Measurements from ENCODE around the gene ZNF335.
A peak's percentile ranks its signal among the peaks of the same experiment; 100 is the strongest.
"Not testable (repeated sequence)": the region's sequence is repeated elsewhere in the genome, so short reads cannot be mapped to it uniquely, and the experiment has no call there.

Gene ZNF335

DNA sequence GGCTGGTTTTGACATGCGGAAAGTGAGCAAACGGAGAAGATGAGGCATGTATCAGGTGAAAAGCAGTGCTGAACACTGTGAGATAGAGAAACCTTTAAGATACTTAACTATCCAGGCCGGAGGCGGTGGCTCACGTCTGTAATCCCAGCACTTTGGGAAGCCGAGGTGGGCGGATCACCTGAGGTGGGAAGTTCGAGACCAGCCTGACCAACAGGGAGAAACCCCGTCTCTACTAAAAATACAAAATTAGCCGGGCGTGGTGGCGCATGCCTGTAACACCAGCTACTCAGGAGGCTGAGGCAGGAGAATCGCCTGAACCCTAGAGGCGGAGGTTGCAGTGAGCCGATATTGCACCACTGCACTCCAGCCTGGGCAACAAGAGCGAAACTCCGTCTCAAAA, 40.3 kb downstream of the ZNF335 start:
- DNase-seq, result not testable (repeated sequence)

DNA sequence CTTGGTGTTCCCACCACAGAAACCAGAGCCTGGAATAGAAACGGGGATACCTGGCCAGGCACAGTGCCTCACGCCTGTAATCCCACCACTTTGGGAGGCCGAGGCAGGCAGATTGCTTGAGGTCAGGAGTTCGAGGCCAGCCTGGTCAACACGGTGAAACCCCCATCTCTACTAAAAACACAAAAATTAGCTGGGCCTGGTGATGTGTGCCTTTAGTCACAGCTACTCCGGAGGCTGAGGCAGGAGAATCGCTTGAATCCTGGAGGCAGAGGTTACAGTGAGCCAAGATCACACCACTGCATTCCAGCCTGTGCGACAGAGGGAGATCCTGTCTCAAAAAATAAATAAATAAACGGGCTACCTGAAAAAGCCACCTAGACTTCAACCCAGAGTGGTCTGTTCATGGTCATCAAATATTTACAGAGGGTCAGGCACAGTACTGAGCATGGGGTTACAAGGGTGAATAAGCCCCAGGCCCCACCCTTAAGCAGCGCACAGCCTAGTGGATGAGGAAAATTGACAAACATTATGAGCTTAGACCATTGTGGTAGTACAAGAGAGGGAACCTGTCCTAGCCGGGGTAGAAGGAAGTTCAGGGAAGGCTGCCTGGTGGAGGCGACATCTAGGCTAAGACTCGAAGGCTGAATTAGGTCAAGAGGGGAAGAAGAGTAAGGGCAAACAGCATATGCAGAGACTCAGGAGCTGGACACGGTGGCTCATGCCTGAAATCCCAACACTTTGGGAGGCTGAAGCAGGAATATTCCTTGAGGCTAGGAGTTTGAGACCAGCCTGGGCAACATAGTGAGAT, 44.7 kb downstream of the ZNF335 start:
- no peak for DNase-seq

DNA sequence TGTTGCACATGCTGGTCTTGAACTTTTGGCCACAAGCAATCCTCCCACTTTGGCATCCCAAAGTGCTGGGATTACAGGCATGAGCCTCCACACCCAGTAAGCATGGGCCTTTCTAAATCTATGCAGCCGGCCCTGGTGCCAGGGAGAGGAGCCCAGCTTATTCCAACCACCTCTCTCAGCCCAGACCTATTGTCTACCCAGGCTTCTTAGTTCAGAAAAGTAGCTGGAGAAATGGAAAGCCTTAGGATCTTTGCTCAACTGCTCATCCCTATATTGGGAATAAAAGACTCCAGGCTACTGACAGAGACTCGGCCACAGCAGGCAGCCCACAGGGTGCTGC, 45.3 kb downstream of the ZNF335 start:
- DNase-seq, result no peak

DNA sequence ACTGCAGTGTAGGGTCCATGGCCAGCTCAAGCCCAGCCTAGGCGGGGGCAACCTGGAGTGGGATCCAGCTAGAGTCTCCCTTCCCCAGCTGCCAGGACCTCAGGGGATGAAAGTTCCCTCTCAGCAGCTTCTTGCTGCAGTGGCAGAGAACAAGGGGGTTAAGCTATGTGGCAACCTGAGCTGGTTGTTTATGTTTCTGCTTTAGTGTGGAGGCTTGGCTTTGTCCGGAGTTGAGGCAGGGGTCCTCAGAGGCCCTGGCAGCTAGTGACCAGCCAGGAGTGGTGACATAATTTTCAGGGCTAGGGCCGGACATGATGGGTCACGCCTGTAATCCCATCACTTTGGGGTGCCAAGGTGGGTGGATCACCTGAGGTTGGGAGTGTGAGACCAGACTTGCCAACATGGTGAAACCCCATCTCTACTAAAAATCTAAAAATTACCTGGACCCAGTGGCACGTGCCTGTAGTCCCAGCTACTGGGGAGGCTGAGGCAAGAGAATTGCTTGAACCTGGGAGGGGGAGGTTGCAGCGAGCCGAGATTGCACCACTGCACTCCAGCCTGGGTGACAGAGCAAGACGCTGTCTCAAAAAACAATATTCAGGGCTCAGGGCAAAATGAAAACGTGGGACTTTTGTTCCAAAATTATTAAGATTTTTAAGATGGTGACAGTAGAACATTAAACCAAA, 46.0 kb downstream of the ZNF335 start:
- DNase-seq, result no peak

DNA sequence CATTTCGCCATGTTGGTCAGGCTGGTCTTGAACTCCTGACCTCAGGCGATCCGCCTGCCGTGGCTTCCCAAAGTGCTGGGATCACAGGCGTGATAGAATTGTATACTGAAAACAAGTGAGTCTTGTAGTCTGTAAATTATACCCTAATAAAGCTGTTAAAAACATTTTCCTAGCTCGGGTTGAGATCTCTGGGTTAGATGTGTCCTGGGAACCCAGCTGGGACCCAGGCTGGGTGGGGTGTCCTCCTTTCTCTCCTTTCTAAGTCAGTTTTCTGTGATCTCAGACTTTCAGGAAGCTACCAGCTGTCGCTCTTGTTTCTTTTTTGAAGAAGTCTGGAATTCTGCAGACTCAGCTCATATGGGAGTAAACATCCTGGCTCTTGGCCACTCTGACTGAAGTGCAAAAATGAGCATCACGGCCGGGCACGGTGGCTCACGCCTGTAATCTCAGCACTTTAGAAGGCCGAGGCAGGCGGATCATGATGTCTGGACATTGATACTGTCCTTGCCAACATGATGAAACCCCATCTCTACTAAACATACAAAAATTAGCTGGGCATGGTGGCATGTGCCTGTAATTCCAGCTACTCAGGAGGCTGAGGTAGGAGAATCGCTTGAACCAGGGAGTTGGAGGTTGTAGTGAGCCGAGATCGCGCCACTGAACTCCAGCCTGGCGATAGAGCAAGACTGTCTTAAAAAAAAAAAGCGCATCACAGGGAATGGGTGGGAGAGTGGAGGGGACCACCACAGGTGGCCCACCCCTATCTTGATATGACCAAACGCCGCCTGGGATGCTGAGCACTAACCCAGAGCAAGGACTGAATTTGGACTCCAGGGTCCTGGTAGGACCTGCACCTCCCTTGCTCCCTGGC, 47.4 kb downstream of the ZNF335 start:
- DNase-seq, result no peak

DNA sequence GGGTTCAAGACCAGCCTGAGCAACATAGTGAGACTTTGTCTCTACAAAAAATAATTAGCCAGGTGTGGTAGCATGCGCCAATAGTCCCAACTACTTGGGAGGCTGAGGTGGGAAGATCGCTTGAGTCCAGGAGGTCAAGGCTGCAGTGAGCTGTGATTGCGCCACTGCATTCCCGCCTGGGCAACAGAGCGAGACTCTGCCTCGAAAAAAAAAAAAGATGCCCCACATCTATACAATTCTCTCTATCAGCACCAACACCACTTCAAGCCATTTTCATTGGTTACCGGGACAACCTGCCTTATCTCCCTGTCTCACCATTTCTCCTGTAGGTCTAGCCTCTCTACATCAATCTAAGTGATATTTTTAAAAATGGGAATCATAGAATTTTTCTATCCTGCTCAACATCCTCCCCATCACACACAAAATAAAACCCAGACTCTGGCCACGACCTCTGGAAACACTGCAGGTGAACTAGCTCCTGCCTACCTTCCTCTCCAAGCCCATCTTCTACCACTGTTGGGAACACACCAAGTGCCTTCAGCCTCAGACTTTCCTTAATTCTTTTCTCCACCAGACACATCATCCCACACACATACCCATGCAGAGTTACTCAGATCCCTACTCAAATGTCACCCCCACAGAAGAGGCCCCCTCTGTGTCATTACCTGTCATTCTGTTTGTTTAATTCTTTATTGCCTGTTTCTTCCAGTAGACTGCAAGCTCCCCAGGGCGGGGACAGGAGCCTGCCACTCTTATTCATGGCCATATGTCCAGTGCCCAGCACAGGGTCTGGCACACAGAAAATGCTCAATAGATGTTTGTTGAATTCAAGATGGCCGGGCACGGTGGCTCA, 50.4 kb downstream of the ZNF335 start:
- DNase-seq, result no peak

DNA sequence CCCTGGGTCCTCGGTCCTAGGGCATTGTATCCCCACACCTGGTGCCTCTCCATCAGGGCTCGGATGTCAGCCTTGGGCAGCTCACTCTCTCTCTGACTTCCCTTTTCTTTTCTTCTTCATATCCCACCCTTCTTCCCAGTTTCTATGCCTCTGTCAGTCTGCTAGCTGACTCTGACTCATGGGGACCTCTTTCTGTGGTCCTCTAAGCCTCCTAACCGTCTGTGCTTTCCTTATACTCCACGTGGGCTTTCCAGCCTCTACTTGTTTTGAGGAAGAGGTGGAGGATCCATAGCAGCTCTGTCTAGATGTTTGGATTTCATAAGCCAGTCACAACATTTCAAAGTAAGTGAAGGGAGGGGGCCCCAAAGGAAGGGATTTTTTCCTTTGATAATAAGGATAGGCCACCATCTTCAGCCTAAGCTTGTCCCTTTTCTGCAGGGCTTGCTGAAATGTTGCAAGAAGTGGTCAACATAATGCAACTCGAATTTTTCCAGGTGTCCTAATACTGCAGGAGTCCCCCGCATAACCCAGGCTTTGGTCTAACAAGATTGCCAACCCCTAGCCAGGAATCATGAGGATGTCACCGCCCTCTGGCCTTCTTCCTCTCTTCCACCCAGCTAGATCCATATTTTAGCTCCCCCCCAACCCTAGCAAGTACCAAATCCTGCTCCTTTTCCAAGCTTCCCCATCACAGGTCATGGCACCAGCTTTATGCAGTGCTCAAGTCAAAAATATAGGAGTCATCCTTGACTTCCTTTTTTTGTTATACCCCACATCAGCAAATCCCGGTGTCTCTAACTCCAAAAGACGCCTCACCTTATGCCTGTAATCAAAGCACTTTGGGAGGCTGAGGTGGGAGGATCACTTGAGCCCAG, 51.3 kb downstream of the ZNF335 start:
- DNase-seq, result no peak

DNA sequence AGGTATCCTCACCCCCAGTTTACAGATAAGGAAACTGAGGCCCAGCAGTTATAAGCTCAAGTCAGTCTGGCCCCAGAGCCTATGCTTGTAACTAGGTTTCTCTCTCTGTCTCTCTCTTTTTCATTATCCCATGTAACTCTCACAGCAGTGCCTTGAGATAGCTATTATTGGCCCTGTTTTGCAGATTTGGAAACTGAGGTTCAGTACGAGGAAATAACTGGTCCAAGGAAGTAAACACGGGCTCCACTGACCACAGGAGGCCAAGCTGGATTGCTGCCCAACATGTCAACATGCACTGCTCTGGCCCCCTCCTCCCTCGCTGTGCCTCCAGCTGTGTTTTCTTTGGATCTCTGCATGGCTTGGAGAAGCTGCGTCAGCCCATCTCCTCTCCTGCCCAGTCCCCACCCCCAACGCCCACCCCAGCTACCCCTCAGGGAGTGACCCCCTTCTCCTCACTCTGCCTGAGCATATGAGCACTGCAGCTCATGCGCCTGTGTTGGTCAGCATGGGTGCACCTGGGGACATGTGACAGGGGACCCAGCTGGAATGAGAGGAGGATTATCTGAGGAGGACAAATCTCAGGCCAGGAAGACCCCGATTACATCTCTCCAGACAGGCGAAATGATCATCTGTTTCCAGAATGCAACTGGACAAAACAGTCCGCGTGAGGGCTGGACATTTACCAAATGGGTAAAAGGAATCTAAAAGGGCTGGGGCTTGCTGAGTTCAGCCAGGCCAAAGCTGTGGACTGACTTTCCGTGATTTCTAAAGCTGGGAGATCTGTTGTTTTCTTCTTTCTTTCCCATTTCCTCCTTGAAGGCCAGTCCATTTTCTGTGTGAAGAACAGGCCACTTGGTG, 52.2 kb downstream of the ZNF335 start:
- DNase-seq, result no peak

DNA sequence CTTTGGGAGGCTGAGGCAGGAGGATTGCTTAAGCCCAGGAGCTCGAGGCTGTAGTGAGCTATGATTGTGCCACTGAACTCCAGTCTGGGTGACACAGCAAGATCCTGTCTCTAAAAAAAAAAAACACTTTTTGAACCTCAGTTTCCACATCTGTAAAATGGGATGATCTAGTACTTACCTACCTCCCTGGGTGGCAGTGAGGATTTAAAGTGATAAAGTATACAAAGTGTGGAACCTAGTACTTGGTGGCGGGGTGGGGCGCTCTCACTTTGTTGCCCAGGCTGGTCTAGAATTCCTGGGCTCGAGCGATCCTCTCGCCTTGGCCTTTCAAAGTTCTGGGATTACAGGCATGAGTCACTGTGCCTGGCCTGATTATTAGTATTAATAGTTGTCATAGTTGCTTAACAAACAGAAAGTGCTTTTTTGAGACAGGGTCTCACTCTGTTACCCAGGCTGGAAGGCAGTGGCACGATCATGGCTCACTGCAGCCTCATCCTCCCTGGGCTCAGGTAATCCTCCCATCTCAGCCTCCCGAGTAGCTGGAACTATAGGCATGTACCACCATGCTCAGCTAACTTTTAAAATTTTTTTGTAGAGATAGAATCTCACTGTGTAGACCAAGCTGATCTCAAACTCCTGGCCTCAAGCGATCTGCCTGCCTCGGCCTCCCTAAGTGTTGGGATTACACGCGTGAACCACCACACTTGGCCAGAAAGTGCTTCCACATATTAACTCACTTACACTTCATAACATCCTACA, 53.0 kb downstream of the ZNF335 start:
- DNase-seq, result no peak

DNA sequence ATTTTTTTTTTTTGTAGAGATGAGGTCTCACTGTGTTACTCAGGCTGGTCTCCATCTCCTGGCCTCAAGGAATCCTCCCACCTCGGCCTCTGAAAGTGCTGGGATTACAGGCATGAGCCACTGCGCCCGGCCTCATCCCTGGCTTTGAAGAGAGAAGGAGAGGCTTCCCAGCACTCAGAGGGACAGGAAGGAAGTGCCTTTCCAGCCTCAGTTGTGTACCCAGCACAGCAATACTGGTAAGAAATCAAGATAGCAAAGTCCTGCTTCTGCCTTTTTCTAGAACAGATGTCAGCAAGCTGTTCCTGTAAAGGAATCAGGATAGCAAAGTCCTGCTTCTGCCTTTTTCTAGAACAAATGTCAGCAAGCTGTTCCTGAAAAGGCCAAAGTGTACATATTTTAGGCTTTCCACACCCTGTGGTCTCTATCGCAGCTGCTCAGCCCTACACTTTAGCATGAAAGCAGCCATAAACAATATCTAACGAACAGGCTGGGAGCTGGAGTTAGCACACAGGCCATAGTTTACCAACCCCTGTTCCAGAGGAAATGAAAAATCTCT, 53.7 kb downstream of the ZNF335 start:
- DNase-seq, result no peak

DNA sequence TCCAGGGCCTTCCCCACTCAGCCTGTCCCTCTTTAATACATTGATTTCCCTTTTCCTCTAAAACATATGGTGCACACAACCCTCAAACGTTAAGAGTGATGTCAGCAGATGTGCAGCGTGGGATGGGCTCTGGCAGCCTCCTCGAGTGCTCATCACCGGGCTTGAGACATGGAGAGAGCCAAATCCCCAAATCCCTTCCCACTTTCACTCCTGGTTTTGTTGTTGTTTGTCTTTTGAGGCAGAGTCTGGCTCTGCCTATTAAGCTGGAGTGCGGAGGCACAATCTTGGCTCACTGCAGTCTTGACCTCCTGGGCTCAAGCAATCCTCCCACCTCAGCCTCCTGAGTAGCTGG, 54.2 kb downstream of the ZNF335 start:
- no peak for DNase-seq

DNA sequence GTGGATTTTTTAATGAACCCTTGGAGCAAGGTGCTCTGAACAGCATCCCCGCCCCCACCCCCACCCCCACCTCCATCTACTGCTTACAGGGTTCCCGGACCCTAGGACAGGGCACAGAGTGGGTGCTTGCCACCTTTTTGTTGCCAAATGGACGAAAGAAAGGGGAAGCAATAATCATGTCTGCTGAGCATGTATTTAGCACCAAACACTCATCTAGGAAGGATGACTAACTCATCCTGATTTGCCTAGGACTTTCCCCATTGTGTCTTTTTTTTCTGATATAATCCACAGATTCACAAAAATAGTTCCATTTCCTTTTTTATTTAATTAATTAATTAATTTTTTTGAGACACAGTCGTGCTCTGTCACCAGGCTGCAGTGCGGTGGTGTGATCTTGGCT, 58.9 kb downstream of the ZNF335 start:
- DNase-seq, result no peak

DNA sequence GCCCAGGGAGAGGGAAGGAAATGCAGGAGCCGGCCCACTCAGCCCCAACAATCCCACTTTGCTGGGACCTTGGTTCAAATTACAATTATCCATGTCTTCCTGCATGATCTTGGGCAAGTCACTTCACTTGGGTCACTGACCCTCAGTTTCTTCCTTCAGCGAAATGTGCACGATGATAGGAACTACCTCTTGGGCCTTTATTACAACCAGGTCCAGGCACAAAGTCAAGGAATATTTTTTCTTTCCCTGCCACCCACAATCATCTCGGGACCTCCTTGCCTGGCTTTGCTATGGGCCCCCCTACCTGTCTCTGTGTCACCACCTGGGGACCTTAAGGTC, 59.7 kb downstream of the ZNF335 start:
- no peak for DNase-seq

DNA sequence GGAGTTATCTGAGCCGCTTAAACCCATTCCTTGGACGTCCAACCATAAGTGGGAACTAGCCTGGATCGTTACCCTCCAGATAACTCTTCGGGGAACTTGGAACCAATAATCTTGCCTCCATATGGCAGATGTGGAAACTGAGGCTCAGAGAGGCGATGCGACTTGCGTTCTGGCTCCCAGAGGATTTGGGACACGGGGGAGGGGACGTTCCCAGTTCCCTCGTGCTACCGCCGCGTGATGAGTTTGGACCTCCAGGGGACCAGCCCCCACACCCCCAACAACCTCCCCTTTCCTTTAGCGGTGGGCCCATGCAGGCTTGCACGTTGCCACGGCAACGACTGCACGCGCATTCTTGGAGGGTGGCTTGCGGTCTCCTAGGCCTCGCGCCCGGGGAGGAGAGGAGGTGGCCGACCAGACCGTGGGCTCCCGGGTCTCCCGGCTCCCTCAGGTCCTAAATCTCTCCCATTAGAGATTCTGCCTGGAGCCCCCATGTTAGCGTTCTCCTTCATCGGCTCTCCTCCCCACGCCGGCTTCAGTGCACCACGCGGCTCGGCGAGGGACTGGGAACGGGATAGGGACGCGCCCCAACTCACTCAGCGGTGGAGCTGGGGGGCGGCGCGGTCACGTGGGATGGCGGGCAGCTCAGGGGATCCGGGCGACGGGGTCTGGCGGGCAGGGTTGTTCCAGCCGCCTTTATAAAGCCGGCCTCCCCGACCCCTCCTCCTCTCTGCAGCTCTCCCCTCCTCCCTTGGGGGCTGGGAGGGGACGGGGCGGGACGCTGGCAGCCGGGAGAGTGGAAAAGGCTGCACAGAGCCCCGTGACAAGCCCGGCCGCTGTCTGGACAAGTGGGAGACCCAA, 60.3 kb downstream of the ZNF335 start, which contains the start of gene PLTP:
TSS of gene PLTP (minus strand) at position 670 of the 858 bp plus-strand sequence. CDS start 703 bp downstream, outside the sequence.
- no peak for DNase-seq

DNA sequence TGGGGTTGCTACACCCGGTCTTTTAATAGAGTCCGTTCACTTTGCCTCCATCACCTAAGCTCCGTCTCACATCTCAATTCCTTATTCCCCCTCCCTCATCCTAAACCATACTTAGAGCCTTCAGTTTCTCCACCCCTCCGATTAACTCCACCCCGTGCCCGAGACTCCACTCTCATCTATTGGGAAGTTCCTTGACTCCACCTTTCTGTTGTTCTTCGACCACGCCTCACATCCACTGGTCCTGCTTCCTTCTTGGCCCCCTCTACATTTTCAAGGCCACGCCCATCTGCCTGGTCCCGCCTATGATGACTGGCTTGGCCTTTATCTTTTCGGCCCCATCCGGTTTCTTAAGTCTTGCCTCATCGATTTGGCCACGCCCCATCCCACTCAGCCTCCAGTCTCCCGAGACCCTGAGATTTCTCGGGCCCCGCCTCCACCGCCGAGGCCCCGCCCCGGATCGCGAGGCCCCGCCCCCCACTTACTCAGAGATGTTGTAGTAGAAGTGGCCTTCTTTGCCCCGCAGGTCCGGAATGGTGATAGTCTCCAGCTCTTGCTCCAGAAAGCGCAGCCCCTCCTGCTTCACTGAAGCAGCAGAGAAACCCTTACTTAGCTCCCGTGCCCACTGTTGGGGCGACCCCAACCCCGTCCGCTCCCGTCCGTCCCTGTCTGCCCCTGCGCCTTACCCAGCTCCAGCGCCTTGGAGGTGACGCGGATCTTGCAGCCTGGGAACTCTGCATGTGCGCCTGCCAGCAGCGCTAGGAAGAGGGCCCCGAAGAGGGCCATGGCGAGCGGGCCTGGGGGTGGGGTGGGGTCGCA, 61.1 kb downstream of the ZNF335 start:
- peak; percentile 40 for DNase-seq

DNA sequence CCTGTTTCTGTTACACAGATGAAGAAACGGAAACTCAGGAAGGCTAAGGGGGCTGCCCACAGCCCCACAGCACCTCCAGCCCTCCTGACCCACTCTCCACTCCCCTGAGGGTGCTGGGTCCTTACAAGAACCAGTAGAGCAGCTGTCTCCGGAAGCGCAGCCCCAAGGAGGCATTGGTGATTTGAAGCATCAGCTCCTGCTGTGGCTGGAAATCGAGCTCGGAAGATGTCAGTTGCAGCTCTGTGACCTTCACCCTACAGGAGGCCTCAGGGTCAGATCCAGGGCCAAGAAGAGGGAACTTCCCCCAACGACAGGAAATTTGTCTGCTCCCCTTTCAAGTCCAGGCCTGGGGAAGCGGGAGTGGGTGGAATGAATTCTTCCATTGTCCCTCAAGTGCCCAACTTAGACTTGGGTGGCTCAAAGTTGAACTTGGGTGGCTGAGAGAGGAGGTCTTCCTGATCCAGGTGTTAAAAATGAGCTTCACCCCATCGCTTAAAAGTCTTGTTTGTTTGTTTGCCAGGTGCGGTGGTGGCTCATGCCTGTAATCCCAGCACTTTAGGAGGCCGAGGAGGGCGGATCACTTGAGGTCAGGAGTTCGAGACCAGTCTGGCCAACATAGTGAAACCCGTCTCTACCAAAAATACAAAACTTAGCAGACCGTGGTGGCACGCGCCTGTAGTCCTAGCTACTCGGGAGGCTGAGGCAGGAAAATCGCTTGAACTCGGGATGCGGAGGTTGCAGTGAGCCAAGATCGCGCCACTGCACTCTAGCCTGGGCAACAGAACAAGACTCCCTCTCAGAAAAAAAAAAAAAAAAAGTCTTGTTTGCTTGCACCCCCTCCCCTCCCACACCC, 62.0 kb downstream of the ZNF335 start:
- DNase-seq, result no peak

DNA sequence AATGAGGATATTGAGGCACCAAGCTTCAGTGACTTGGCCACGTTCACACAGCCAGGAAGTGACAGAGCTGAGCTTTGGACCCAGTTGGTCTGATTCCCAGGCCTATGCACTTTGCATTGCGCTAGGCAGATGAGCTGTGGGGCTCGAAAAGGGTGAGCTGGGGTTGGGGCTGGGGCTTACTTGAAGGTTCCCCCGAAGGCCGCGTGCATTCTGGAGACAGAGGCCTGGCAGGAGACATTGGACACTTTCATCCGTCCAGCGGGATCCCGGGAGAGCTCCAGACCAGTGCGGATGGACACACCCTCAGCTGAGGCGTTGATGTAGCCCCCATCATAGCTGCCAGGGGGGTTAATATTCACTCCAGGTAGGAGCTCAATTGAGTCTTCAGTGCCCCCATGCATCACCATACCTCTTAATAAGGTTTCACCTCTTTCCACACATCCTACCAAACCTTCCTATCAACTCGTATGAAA, 62.6 kb downstream of the ZNF335 start:
- DNase-seq, result no peak

Measured in NCI-H446 treated with DMSO at 0.1 percent for 48 hours (cell line).